ENCODE measurements around the gene MVB12B. TPM values are rescaled to one million over a fixed set of nuclear protein-coding genes. Genes with fewer than 3 reads are reported as not detected.

The MVB12B gene
- total RNA-seq, 1 donor from 2014 or later = 20.2 TPM

- no peak for DNase-seq (ENCODE audit: extremely low spot score, unreplicated experiment)
- Mint-ChIP-seq H3K4me1 (ENCODE audit: unreplicated experiment) (peaks cover 16% of the 10 kb centered on the region), H3K36me3 (ENCODE audit: unreplicated experiment) (peaks cover under 1% of the 10 kb centered on the region), H3K27me3 (ENCODE audit: unreplicated experiment) (no peaks in the 10 kb centered on the region), H3K4me3 (ENCODE audit: unreplicated experiment) (no peak overlapping the region), H3K9me3 (ENCODE audit: unreplicated experiment) (no peaks in the 10 kb centered on the region), H3K27ac (ENCODE audit: unreplicated experiment) (peak overlapping the region; percentile 69)
- TF ChIP-seq CTCF (IDR thresholded peaks at IDR 0.05) = no peak
These were observed 79.5 kb downstream of the MVB12B start for GRCh38 chr9:126406075-126406667.

DNA sequence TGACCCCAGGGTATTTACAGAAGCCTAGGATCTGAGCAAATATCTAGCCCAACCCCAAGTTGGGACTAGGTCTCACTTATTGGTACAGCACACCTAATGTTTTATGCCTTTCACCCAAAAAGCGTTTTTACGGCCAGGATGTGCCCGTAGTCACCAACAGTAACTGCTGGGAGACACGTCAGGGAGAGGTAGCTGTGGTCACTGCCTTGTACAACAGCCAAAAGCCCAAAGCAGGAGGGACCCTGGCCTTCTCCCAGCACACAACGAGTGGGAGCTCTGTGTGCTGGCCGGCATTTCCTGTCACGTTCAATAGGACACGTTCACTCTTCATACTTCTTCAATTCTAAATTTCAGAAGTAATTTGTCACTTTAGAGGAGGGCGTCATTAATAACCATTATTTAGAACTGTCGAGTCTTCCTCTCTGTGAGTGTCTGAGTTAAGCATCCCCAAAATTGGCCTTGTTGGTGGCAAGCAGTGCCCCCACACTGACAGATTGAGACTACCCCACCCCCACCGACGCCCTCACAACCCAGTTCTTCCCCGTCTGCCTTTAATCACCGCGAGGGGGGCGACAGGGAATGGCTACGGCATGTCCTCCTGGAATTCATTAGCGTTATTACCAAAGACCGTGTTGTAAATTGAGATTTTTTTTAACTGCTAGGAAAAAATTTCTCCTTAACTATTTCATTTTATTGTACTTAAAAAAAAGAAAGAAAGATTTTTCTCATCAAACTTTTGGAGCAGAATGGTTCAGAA lies 80.7 kb downstream of the MVB12B start:
- TF ChIP-seq CTCF (IDR thresholded peaks at IDR 0.05) = no peak
- Mint-ChIP-seq H3K4me1 (ENCODE audit: unreplicated experiment) (peaks cover 16% of the 10 kb centered on the region), H3K36me3 (ENCODE audit: unreplicated experiment) (peaks cover 1% of the 10 kb centered on the region), H3K27me3 (ENCODE audit: unreplicated experiment) (no peaks in the 10 kb centered on the region), H3K4me3 (ENCODE audit: unreplicated experiment) (no peak overlapping the region), H3K27ac (ENCODE audit: unreplicated experiment) (no peak overlapping the region), H3K9me3 (ENCODE audit: unreplicated experiment) (no peaks in the 10 kb centered on the region)
- no peak for DNase-seq (ENCODE audit: extremely low spot score, unreplicated experiment)

DNA sequence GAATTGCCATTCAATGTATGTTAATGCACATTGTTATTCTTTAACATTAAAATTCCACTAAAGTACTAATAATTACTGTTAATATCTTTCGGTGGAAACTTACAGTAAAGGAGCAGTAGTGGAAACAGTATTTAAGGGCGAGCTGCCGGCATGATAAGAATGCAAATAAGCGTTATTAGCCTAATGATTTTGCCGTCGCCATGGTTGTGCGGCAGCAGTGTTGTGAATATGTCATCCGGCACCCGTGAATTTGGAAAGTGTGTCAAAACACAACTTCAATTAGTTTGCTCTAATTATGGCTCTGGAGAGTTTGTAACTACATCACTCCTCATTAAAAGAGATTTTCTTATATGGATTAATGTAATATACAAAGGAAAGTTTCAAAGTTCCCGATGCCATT lies 81.4 kb downstream of the MVB12B start:
- no peak for TF ChIP-seq CTCF (IDR thresholded peaks at IDR 0.05)
- no peak for DNase-seq (ENCODE audit: extremely low spot score, unreplicated experiment)
- H3K9me3 Mint-ChIP-seq (ENCODE audit: unreplicated experiment) = no peaks in the 10 kb centered on the region
- peaks cover 16% of the 10 kb centered on the region for H3K4me1 Mint-ChIP-seq (ENCODE audit: unreplicated experiment)
- H3K27ac Mint-ChIP-seq (ENCODE audit: unreplicated experiment) = no peak overlapping the region
- no peaks in the 10 kb centered on the region for H3K27me3 Mint-ChIP-seq (ENCODE audit: unreplicated experiment)
- peaks cover 3% of the 10 kb centered on the region for H3K36me3 Mint-ChIP-seq (ENCODE audit: unreplicated experiment)
- no peak overlapping the region for H3K4me3 Mint-ChIP-seq (ENCODE audit: unreplicated experiment)

GRCh38 chr9:126410229-126410628 lies 83.6 kb downstream of the MVB12B start:
- peaks cover 16% of the 10 kb centered on the region for H3K4me1 Mint-ChIP-seq (ENCODE audit: unreplicated experiment)
- DNase-seq (ENCODE audit: extremely low spot score, unreplicated experiment) = no peak
- peaks cover 6% of the 10 kb centered on the region for H3K36me3 Mint-ChIP-seq (ENCODE audit: unreplicated experiment)
- no peaks in the 10 kb centered on the region for H3K9me3 Mint-ChIP-seq (ENCODE audit: unreplicated experiment)
- TF ChIP-seq CTCF (IDR thresholded peaks at IDR 0.05) = no peak
- no peak overlapping the region for H3K27ac Mint-ChIP-seq (ENCODE audit: unreplicated experiment)
- no peaks in the 10 kb centered on the region for H3K27me3 Mint-ChIP-seq (ENCODE audit: unreplicated experiment)
- H3K4me3 Mint-ChIP-seq (ENCODE audit: unreplicated experiment) = no peak overlapping the region

- no peak overlapping the region for H3K4me3 Mint-ChIP-seq (ENCODE audit: unreplicated experiment)
- H3K27ac Mint-ChIP-seq (ENCODE audit: unreplicated experiment) = no peak overlapping the region
- no peaks in the 10 kb centered on the region for H3K27me3 Mint-ChIP-seq (ENCODE audit: unreplicated experiment)
- peaks cover 9% of the 10 kb centered on the region for H3K4me1 Mint-ChIP-seq (ENCODE audit: unreplicated experiment)
- peaks cover 9% of the 10 kb centered on the region for H3K36me3 Mint-ChIP-seq (ENCODE audit: unreplicated experiment)
- no peak for DNase-seq (ENCODE audit: extremely low spot score, unreplicated experiment)
- H3K9me3 Mint-ChIP-seq (ENCODE audit: unreplicated experiment) = no peaks in the 10 kb centered on the region
- TF ChIP-seq CTCF (IDR thresholded peaks at IDR 0.05) = no peak
These were observed 84.8 kb downstream of the MVB12B start for GRCh38 chr9:126411225-126411947.

Measured in osteocyte (in vitro differentiated cells).